Breast epithelium (tissue), 3 donors: Measurements from ENCODE around the gene MSLN.

Experiments
- CTCF ChIP-seq, 3 donors: fragments of 450-650 bp; IDR thresholded peaks; one replicate each; pipeline ENCODE4 v1.5.1; 2016 to 2017; ENCODE audit warnings: antibody characterized with exemption in 3 of 3, mild to moderate bottlenecking in 3 of 3, moderate library complexity in 3 of 3
- POLR2AphosphoS5 ChIP-seq, 3 donors: sonication (generic); formaldehyde crosslinking; IDR thresholded peaks; one replicate each; pipeline ENCODE4 v1.6.1; 2017; ENCODE audit warnings: antibody characterized with exemption in 3 of 3

- no peak for TF ChIP-seq CTCF (IDR thresholded peaks at IDR 0.05)
- no peak for TF ChIP-seq POLR2AphosphoS5 (IDR thresholded peaks at IDR 0.05)
These were observed 36.0 kb downstream of the MSLN start for GRCh38 chr16:796296-797119.
